HG03025 (cell line): ENCODE data around the gene ANK2.
A peak's percentile ranks its signal among the peaks of the same experiment; 100 is the strongest.
"Not testable (repeated sequence)": the region's sequence is repeated elsewhere in the genome, so short reads cannot be mapped to it uniquely, and the experiment has no call there.

ENCODE experiments used
- ATAC-seq: cut with Tn5 transposase; IDR thresholded peaks from one replicate; pipeline ENCODE4 v1.9.1; 2021; ENCODE audit warnings: mild to moderate bottlenecking, moderate library complexity; ENCODE audit not compliant: unreplicated experiment, low FRiP score

The ANK2 gene

GRCh38 chr4:113050837-113051236 is 1.4 kb downstream of the ANK2 start:
- ATAC-seq = no peak

- no peak for ATAC-seq
Observed at GRCh38 chr4:113051361-113051760, 1.9 kb downstream of the ANK2 start.

- peak; percentile 95 for ATAC-seq
Observed at GRCh38 chr4:113052379-113052951, 3.0 kb downstream of the ANK2 start.

GRCh38 chr4:113053883-113054282 is 4.4 kb downstream of the ANK2 start:
- no peak for ATAC-seq

- ATAC-seq = no peak
Observed at GRCh38 chr4:113056318-113056717, 6.9 kb downstream of the ANK2 start.

GRCh38 chr4:113057891-113058290 is 8.4 kb downstream of the ANK2 start:
- ATAC-seq = no peak

GRCh38 chr4:113059449-113060182 is 10.2 kb downstream of the ANK2 start:
- no peak for ATAC-seq

- no peak for ATAC-seq
Observed at GRCh38 chr4:113060853-113061252, 11.4 kb downstream of the ANK2 start.

GRCh38 chr4:113064244-113064643 is 14.8 kb downstream of the ANK2 start:
- no peak for ATAC-seq

- ATAC-seq = no peak
Observed at GRCh38 chr4:113065629-113066028, 16.2 kb downstream of the ANK2 start.

- not testable (repeated sequence) for ATAC-seq
Observed at GRCh38 chr4:113068771-113069170, 19.3 kb downstream of the ANK2 start.

GRCh38 chr4:113069212-113069892 is 19.9 kb downstream of the ANK2 start:
- no peak for ATAC-seq

- no peak for ATAC-seq
Observed at GRCh38 chr4:113070755-113071154, 21.3 kb downstream of the ANK2 start.

GRCh38 chr4:113071274-113071673 is 21.8 kb downstream of the ANK2 start:
- ATAC-seq = no peak

GRCh38 chr4:113071805-113072204 is 22.4 kb downstream of the ANK2 start:
- ATAC-seq = no peak

- no peak for ATAC-seq
Observed at GRCh38 chr4:113073451-113074005, 24.1 kb downstream of the ANK2 start.

GRCh38 chr4:113077575-113077974 is 28.1 kb downstream of the ANK2 start:
- ATAC-seq = no peak

- ATAC-seq = no peak
Observed at GRCh38 chr4:113078066-113078465, 28.6 kb downstream of the ANK2 start.

- ATAC-seq = no peak
Observed at GRCh38 chr4:113080050-113080449, 30.6 kb downstream of the ANK2 start.

- no peak for ATAC-seq
Observed at GRCh38 chr4:113080624-113081023, 31.2 kb downstream of the ANK2 start.

GRCh38 chr4:113083346-113083745 is 33.9 kb downstream of the ANK2 start:
- ATAC-seq = no peak
